Measurements from ENCODE around the gene ADAMTS8.

DNA sequence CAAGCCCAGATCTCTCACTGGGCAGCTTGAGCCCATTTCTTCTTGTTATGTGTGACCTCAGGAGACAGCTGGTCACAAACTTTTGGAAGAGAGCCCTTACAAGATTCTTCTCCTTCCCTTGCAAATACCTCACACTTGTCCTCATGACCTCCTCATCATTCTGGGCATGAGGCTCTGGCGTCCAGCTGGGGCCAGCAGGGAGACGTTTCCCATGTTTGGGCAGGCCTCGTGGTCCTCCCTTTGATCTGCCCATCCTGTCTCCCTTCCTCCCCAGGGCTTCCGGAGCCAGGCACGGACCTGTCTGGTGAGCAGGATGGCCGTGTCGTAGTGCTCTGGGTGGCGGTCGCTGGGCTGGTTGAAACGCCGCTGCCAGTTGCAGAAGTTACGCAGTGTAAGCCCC lies 9.7 kb downstream of the ADAMTS8 start:
- TF ChIP-seq, protein P1, sequence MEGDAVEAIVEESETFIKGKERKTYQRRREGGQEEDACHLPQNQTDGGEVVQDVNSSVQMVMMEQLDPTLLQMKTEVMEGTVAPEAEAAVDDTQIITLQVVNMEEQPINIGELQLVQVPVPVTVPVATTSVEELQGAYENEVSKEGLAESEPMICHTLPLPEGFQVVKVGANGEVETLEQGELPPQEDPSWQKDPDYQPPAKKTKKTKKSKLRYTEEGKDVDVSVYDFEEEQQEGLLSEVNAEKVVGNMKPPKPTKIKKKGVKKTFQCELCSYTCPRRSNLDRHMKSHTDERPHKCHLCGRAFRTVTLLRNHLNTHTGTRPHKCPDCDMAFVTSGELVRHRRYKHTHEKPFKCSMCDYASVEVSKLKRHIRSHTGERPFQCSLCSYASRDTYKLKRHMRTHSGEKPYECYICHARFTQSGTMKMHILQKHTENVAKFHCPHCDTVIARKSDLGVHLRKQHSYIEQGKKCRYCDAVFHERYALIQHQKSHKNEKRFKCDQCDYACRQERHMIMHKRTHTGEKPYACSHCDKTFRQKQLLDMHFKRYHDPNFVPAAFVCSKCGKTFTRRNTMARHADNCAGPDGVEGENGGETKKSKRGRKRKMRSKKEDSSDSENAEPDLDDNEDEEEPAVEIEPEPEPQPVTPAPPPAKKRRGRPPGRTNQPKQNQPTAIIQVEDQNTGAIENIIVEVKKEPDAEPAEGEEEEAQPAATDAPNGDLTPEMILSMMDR (optimal IDR thresholded peaks at IDR 0.05 in 1 of 3, IDR thresholded peaks at IDR 0.05 in 1 of 3, conservative IDR thresholded peaks at IDR 0.05 in 1 of 3; ENCODE audit: extremely low read depth in 1 of 3, insufficient read depth in 2 of 3, low read length in 3 of 3), result no peak
- no peak for TF ChIP-seq EZH2 (IDR thresholded peaks at IDR 0.05; ENCODE audit: low read length)
